ENCODE results near the gene IGLL1.

GRCh38 chr22:23579870-23580575 lies at the start of gene IGLL1:
- no peak for TF ChIP-seq CTCF (conservative IDR thresholded peaks at IDR 0.05; ENCODE audit: low read length)
- TF ChIP-seq EZH2phosphoT487 (IDR thresholded peaks at IDR 0.05; ENCODE audit: borderline replicate concordance, low read depth, low read length) = no peak
